K562 (cell line): Measurements from ENCODE around the gene FBXO22. TPM values are rescaled to one million over a fixed set of nuclear protein-coding genes. Genes with fewer than 3 reads are reported as not detected.
"Not testable (repeated sequence)": the region's sequence is repeated elsewhere in the genome, so short reads cannot be mapped to it uniquely, and the experiment has no call there.

Experiments used
- ATAC-seq: fragments of 200-7000 bp; cut with Tn5 transposase; 3 replicates; pipeline ENCODE4 v1.9.1; 2020; ENCODE audit warnings: moderate library complexity
- BruUV-seq: library from RNA; stranded (reverse); fragments of 400-500 nt; replicated peaks from 2 replicates; lab custom pipeline; 2021; lab: Mats Ljungman, UMichigan
- CTCF ChIA-PET: fragments of 300-600 bp; formaldehyde crosslinking; extraction: SDS; loops from one replicate; lab custom pipeline; 2021; ENCODE audit warnings: low intra/inter-chr PET ratio; lab: Yijun Ruan, JAX
- POLR2A ChIA-PET: fragments of 300-600, 350-650 bp; sonication (Branson Sonifier 250); formaldehyde crosslinking; extraction: SDS; loops from one replicate; lab custom pipeline; 2021; ENCODE audit warnings: antibody characterized with exemption, inconsistent platforms; lab: Yijun Ruan, JAX
- DNase-seq, 4 experiments: peaks; one replicate each; pipeline versions ENCODE4 v3.0.0 to v3.0.0-alpha.2; 2011 to 2018; ENCODE audit warnings: low spot score in 3 of 4, mixed read lengths in 3 of 4; ENCODE audit errors: extremely low read depth in 1 of 4
- FAIRE-seq: peaks from 2 replicates; lab custom pipeline; 2011; peaks lifted over from hg19 to GRCh38; lab: Jason Lieb, UNC
- H2AFZ ChIP-seq: 2 replicates; pipeline ENCODE4 v1.6.0; 2011; ENCODE audit warnings: low read depth, low read length, control low read depth, inconsistent platforms
- H3K27ac ChIP-seq: fragments of 200-600 bp; 3 replicates; pipeline ENCODE4 v1.8.0; 2011; ENCODE audit warnings: low read depth, mild to moderate bottlenecking, control low read depth, inconsistent platforms, low read length, moderate library complexity, mixed read lengths; ENCODE audit errors: extremely low read depth
- H3K27me3 ChIP-seq, 2 experiments: fragments of 300-600 bp in 1 of 2; 2 replicates in 1 of 2; 3 replicates in 1 of 2; pipeline versions ENCODE4 v1.6.0 to v1.8.0; 2011; ENCODE audit warnings: inconsistent platforms in 2 of 2, low read length in 2 of 2, mild to moderate bottlenecking in 1 of 2, mixed read lengths in 1 of 2, moderate library complexity in 1 of 2; ENCODE audit not compliant: control insufficient read depth in 2 of 2, insufficient read depth in 2 of 2
- H3K36me3 ChIP-seq: fragments of 300-600 bp; 3 replicates; pipeline ENCODE4 v1.8.0; 2011; ENCODE audit warnings: mild to moderate bottlenecking, low read length, inconsistent platforms; ENCODE audit not compliant: control insufficient read depth, insufficient read depth
- H3K4me1 ChIP-seq, 2 experiments: fragments of 200-600 bp in 1 of 2; replicated peaks in 1 of 2; 2 replicates in 1 of 2; 3 replicates in 1 of 2; pipeline versions ENCODE4 v1.5.1 to v1.8.0; 2011; ENCODE audit warnings: inconsistent platforms in 2 of 2, low read length in 2 of 2, mild to moderate bottlenecking in 1 of 2, mixed read lengths in 1 of 2, moderate library complexity in 1 of 2; ENCODE audit not compliant: control insufficient read depth in 2 of 2, insufficient read depth in 2 of 2
- H3K4me2 ChIP-seq: 2 replicates; pipeline ENCODE4 v1.6.1; 2011; ENCODE audit warnings: low read length, control low read depth, inconsistent platforms, mixed read lengths; ENCODE audit not compliant: insufficient read depth
- H3K4me3 ChIP-seq: fragments of 200-600 bp; sonication (generic), shearing (Covaris generic); 2 replicates; pipeline ENCODE4 v1.5.1; 2016; ENCODE audit warnings: control low read depth, inconsistent platforms
- H3K79me2 ChIP-seq: fragments of 200-600 bp; 3 replicates; pipeline ENCODE4 v1.8.0; 2011; ENCODE audit warnings: low read length, inconsistent platforms; ENCODE audit not compliant: control insufficient read depth, insufficient read depth
- H3K9ac ChIP-seq, 2 experiments: 2 replicates each; pipeline versions ENCODE4 v1.6.0 to v1.6.1; 2011; ENCODE audit warnings: low read depth in 2 of 2, low read length in 2 of 2, control low read depth in 1 of 2, inconsistent platforms in 1 of 2, mild to moderate bottlenecking in 1 of 2, mixed read lengths in 1 of 2; ENCODE audit not compliant: insufficient read depth in 1 of 2
- H3K9me1 ChIP-seq: one replicate; pipeline ENCODE4 v1.6.0; 2011; ENCODE audit warnings: inconsistent platforms, mild to moderate bottlenecking, low read length, moderate library complexity; ENCODE audit not compliant: control insufficient read depth, insufficient read depth
- H3K9me3 ChIP-seq: replicated peaks from 2 replicates; pipeline ENCODE4 v1.5.1; 2011; ENCODE audit warnings: low read depth, low read length, inconsistent platforms; ENCODE audit not compliant: control insufficient read depth, insufficient read depth
- H4K20me1 ChIP-seq: replicated peaks from 2 replicates; pipeline ENCODE4 v1.6.1; 2011; ENCODE audit warnings: low read length, inconsistent platforms, mixed read lengths; ENCODE audit not compliant: control insufficient read depth, insufficient read depth
- CREB3 ChIP-seq: fragments of 450-650 bp; conservative IDR thresholded peaks from 2 replicates; pipeline ENCODE4 v1.6.1; 2016; ENCODE audit warnings: missing genetic modification characterization, low read depth, mild to moderate bottlenecking, missing compliant biosample characterization, moderate library complexity
- DDX20 ChIP-seq: fragments of 450-650 bp; IDR thresholded peaks from 2 replicates; pipeline ENCODE4 v1.6.1; 2016; ENCODE audit warnings: missing genetic modification characterization, low read depth, mild to moderate bottlenecking, missing compliant biosample characterization, moderate library complexity
- DMBX1 ChIP-seq: fragments of 250-450 bp; sonication (Bioruptor Pico); IDR thresholded peaks from 2 replicates; pipeline ENCODE4 v1.8.0; 2022; ENCODE audit warnings: inconsistent platforms, mild to moderate bottlenecking, moderate library complexity, borderline replicate concordance
- HINFP ChIP-seq: fragments of 450-650 bp; conservative IDR thresholded peaks from 2 replicates; pipeline ENCODE4 v1.6.1; 2016; ENCODE audit warnings: missing genetic modification characterization, low read depth, mild to moderate bottlenecking, control low read depth, missing compliant biosample characterization
- IRF9 ChIP-seq: fragments of 450-650 bp; IDR thresholded peaks from 2 replicates; pipeline ENCODE4 v1.6.1; 2016; ENCODE audit warnings: missing biosample characterization, missing genetic modification characterization
- NR4A1 ChIP-seq, 2 experiments: fragments of 250-450 bp in 1 of 2; fragments of 450-650 bp in 1 of 2; sonication (Bioruptor Pico) in 1 of 2; IDR thresholded peaks; 2 replicates each; pipeline versions ENCODE4 v1.4.0 to v1.6.1; 2016 to 2020; ENCODE audit warnings: mild to moderate bottlenecking in 2 of 2, missing compliant biosample characterization in 1 of 2, missing genetic modification characterization in 1 of 2, moderate library complexity in 1 of 2
- PTRF ChIP-seq: fragments of 450-650 bp; IDR thresholded peaks from 2 replicates; pipeline ENCODE4 v1.6.1; 2016; ENCODE audit warnings: mild to moderate bottlenecking, missing genetic modification characterization, missing compliant biosample characterization
- PTTG1 ChIP-seq: fragments of 450-650 bp; IDR thresholded peaks from 2 replicates; pipeline ENCODE4 v1.6.1; 2016; ENCODE audit warnings: low read depth, mild to moderate bottlenecking, missing genetic modification characterization, missing compliant biosample characterization
- SMAD4 ChIP-seq: fragments of 250-450 bp; sonication (Bioruptor Pico); conservative IDR thresholded peaks from 2 replicates; pipeline ENCODE4 v1.8.0; 2021; ENCODE audit warnings: inconsistent platforms, mild to moderate bottlenecking, moderate library complexity
- ZNF398 ChIP-seq: fragments of 250-450 bp; sonication (Bioruptor Pico); IDR thresholded peaks from 2 replicates; pipeline ENCODE4 v1.8.0; 2021; ENCODE audit warnings: moderate library complexity, mild to moderate bottlenecking, inconsistent platforms
- ZNF583 ChIP-seq: fragments of 250-450 bp; sonication (Bioruptor Pico); IDR thresholded peaks from 2 replicates; pipeline ENCODE4 v1.4.0; 2020
- ZNF668 ChIP-seq: fragments of 250-450 bp; sonication (Bioruptor Pico); IDR thresholded peaks from 2 replicates; pipeline ENCODE4 v1.8.0; 2022; ENCODE audit warnings: mild to moderate bottlenecking, inconsistent platforms
- ZNF740 ChIP-seq, 3 experiments: fragments of 200-800 bp in 1 of 3; sonication (Bioruptor generic) in 1 of 3; sonication (generic) in 1 of 3; formaldehyde crosslinking in 1 of 3; IDR thresholded peaks; 2 replicates each; pipeline versions ENCODE4 v1.6.1 to v1.8.0; 2016 to 2022; ENCODE audit warnings: mild to moderate bottlenecking in 2 of 3, missing compliant biosample characterization in 2 of 3, missing genetic modification characterization in 2 of 3, missing genetic modification reagents in 1 of 3
- WGBS: fragments of 100-300 bp; shearing (Covaris generic); methylation state at CpG from one replicate; pipeline ENCODE4 v1.1.6; 2016; ENCODE audit warnings: low coverage, mixed read lengths; ENCODE audit not compliant: insufficient coverage; ENCODE audit errors: missing lambda C conversion rate; 5-methylcytosine and 5-hydroxymethylcytosine counted together
- in situ Hi-C: fragments of 300-500 bp; cut with MboI; formaldehyde crosslinking; loops from 4 replicates; pipeline ENCODE4 v1.15.0; 2018; ENCODE audit warnings: inconsistent platforms, mixed read lengths
- intact Hi-C: fragments of 100-400 bp; cut with micrococcal nuclease; formaldehyde crosslinking; loops from 2 replicates; pipeline ENCODE4 v1.14.2; 2022
- polyA plus RNA-seq, 8 experiments: library from polyadenylated mRNA; depleted of rRNA in 4 of 8; stranded (reverse) in 5 of 8; unstranded in 3 of 8; fragments of >200 nt; fragmentation: Nextera tagmentation in 2 of 8; fragmentation: Illumina TruSeq in 1 of 8; extraction: Ambion mirVana in 2 of 8; extraction: Trizol in 1 of 8; gene quantifications; 2 replicates each; pipeline versions ENCODE4 v1.2.1 to v1.2.3, GENCODE V29; 2011 to 2014; ENCODE audit warnings: inconsistent platforms in 1 of 8, missing spikeins in 1 of 8
- total RNA-seq, 7 experiments: library from RNA; depleted of rRNA in 6 of 7; stranded (reverse); fragments of >200 nt in 6 of 7; fragmentation: Illumina TruSeq in 2 of 7; extraction: Trizol in 2 of 7; gene quantifications; 2 replicates each; pipeline versions ENCODE4 v1.2.1 to v1.2.3, GENCODE V29; 2011 to 2021; ENCODE audit warnings: low replicate concordance in 1 of 7

FBXO22 gene
- total and polyA plus RNA-seq, 9 of the 15 experiments (the other 6 are each of a cell fraction or from before 2014, with no cell fraction given), result 24.4 to 99.4 (median 66.5) TPM

GRCh38 chr15:75871589-75871988 is 32.1 kb upstream of the FBXO22 start:
- FAIRE-seq; intact Hi-C loops; TF ChIP-seq NR4A1, ZNF740 (CRISPR knock-in tag; IDR thresholded peaks at IDR 0.05): not testable (repeated sequence)
- 25% methylated on average over 1 of the region's 1 CpG for WGBS
- TF ChIP-seq SMAD4 (CRISPR knock-in tag) (peak; percentile 64), NR4A1 (tag; IDR thresholded peaks at IDR 0.05) (peak; percentile 91), HINFP (tag) (peak; percentile 70; the same call in 1 of the 2 replicates), DMBX1 (peak; percentile 84), ZNF398 (CRISPR knock-in tag) (peak; percentile 29; the same call in 1 of the 2 replicates), PTTG1 (tag) (peak; percentile 84), PTRF (tag) (peak; percentile 71; the same call in 1 of the 2 replicates), CREB3 (tag) (peak; percentile 85), ZNF583 (CRISPR knock-in tag) (0 out of 2 replicates have a peak, but pooled peaks have one; percentile 44), DDX20 (0 out of 2 replicates have a peak, but pooled peaks have one; percentile 59), IRF9 (tag) (peak; percentile 67; the same call in 1 of the 2 replicates), ZNF740 (tag; IDR thresholded peaks at IDR 0.05) (peak in 1 of 2 experiments; percentile 84; a peak in 2 of 4 replicates), ZNF668 (CRISPR knock-in tag) (0 out of 2 replicates have a peak, but pooled peaks have one; percentile 51)

More at GRCh38 chr15:75871589-75871988, 32.1 kb upstream of the FBXO22 start:
- POLR2A ChIA-PET, H3K9me1 ChIP-seq, H3K4me2 ChIP-seq, DNase-seq, H3K9ac ChIP-seq, H2AFZ ChIP-seq, BruUV-seq, ATAC-seq, in situ Hi-C loops, H3K9me3 ChIP-seq, H3K4me3 ChIP-seq, H3K27me3 ChIP-seq, H4K20me1 ChIP-seq, CTCF ChIA-PET: not testable (repeated sequence)
- H3K4me1 ChIP-seq, result peaks cover 0 to 19% of the 10 kb centered on the region in 2 experiments; a peak in 2 of 5 replicates
- peaks cover 23% of the 10 kb centered on the region; the same call in 2 of the 3 replicates for H3K79me2 ChIP-seq
- peaks cover 71% of the 10 kb centered on the region for H3K36me3 ChIP-seq
- H3K27ac ChIP-seq, result 0 out of 3 replicates have a peak overlapping the region, but pooled peaks have one; percentile 15
